K562 treated with DMSO at 1 percent for 4 hours (cell line): ENCODE results near the gene C10orf143. TPM values are rescaled to one million over a fixed set of nuclear protein-coding genes. Genes with fewer than 3 reads are reported as not detected.

Experiments
- total RNA-seq: library from RNA; unstranded; fragments of 300-600 nt; gene quantifications from 2 replicates; pipeline ENCODE4 v1.2.3, GENCODE V29; 2022; ENCODE audit not compliant: insufficient read depth

C10orf143 gene
- 1.3 TPM in 1 of 2 replicates, not detected in the other for total RNA-seq

GRCh38 chr10:130110246-130111112 is at the start of gene C10orf143:
TSS of gene C10orf143 (minus strand) at chr10:130110830. CDS start at chr10:130110772, 58 bp downstream.

GRCh38 chr10:130136226-130137089 is 25.8 kb upstream of the C10orf143 start, which contains the start of gene GLRX3:
TSS of gene GLRX3 (plus strand) at chr10:130136391. CDS start at chr10:130136421, 30 bp downstream.

Other genes starting within 250 kb of the C10orf143 start
- gene EBF3, start 146.6 kb downstream of the C10orf143 start, total RNA-seq = not detected in 2 replicates
- 77.0 and 94.8 TPM in 2 replicates for gene GLRX3, start 25.6 kb upstream of the C10orf143 start, total RNA-seq